ENCODE measurements around the gene OR6N2.

OR6N2 gene

DNA sequence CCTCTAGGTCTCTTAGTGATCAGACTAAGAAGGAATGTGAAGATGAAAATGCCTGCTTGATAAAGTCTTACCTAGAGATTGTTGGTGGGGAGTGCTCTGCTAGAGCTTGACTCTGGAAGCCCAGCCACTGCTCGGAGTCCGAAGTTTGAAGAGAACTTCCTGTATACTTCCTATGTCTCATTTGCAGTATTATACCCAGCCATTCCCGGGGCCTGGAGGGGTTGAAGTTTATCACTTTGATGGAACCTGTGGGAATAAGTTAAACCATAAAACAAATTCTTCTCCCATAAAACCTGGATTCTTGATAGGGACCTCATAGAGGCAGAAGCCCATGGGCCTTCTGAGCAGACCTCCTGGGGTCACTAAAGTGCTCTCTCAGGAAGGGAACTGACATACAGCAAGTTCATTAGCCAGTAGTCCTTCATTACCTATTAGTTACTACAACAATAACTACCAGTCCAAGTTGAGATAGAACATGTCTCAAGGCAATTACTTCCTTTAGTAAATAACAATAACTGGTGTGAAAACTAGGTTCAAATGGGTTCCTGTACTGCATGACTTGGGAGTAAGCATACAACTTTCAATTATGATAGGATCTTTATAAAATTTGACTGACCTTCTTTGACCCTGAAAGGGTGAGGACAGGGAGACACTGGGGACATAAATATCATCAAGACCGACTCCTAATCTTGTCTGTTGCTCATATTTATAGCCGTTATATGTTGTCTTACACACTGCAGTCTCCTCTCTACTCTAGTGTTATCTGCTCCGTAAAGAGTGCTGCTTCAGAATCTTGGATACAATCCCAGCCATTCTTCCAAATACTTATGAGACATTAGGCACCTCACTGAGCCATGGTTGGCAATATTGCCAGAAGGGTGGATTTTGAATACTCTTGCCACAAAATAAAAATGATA is 8.8 kb downstream of the OR6N2 start, which contains the start of gene OR6N1:
Gene OR6N1 (minus strand): TSS at position 246 of the 917 bp plus-strand sequence. CDS start 5,513 bp downstream, outside the sequence.
- FAIRE-seq, result no peak
- no peak for DNase-seq (ENCODE audit: extremely low spot score, insufficient read length, low read depth)

DNA sequence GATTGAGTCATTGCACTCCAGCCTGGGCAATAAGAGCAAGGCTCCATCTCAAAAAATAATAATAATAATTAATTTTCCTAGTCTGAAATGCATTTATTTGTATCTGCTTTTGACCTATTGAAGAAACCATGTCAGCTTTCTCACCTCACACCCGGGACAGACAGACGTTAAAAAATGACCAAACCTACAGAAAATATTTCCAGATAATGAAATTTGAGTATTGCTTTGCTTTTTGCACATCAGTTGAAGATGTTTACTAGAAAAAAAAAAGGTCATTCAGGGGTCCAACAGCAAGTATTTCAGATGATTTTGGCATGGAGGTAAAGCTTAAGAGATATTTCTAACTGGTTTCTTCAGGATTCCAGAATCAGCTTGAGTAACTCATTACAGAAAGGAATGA is 26.6 kb downstream of the OR6N2 start, which contains the start of gene OR6K6:
Gene OR6K6 (plus strand): TSS at position 301 of the 400 bp plus-strand sequence. CDS start 168 bp downstream, outside the sequence.
- FAIRE-seq (no peak), DNase-seq (ENCODE audit: extremely low spot score, insufficient read length, low read depth) (no peak)

DNA sequence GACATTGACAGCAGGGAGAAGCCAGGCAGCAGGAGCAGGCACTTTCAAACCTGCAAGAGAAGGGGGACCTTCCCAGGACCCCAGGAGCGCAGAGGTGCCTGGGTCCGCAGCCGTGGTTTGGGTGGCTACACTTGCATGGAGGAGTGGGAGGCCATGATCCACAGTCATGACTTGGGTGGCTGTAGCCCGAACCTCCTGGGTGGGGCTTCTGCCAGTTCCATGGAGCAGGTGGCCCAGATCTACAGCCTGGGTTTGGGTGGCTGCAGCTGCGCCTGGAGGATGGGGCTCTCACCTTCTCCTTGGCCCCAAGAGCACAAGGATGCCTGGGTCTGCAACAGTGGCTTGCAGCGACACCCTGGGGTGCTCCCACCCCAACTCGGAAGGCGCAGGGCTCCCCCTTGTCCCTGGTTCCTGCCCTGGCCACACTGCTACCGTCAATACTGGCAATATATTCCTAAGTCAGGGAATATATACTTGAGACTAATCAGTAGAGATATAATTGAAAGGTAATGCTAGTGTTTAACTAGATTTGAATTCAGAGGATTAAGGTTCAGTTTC is 28.8 kb downstream of the OR6N2 start:
- FAIRE-seq, result no peak

DNA sequence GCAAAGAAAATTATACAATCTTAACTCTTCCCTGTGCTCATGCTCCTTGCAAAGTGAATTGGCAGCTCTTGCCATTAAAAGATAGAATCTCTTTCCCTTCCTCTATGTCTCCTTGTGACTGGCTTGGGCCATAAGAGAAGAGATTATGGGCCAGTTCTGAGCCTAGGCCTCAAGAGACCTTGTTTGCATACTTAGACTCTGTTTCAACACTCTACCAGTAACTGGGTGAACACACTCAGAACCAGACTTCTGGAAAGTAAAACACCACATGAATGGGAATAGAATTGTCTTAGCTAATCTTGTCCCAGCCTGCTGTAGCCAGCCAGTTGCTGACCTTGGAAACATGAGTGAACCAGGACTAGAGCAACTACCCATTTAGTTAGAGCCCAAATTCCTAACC is 45.2 kb downstream of the OR6N2 start:
- no peak for FAIRE-seq
- DNase-seq (ENCODE audit: extremely low spot score, insufficient read length, low read depth), result no peak

More for the DNA sequence above, 28.8 kb downstream of the OR6N2 start:
- DNase-seq (ENCODE audit: extremely low spot score, insufficient read length, low read depth), result no peak

DNA sequence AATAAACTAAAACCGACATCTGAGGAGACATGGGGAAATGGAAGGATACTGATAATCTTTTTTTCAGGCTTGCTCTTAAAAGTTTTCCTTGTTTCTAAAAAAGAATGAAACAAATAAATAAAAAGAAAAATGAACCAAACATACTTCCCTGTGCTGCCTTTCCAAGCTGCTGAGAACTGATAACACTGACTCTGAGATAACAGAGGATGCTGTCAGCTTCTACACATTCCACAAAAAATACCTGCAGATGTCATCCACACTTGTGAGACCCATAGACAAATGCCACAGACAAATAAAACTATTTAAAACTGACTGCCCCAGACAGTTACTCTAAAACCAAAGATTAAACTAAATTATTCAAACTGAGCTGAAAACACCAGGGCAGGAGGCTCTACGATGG is 48.5 kb downstream of the OR6N2 start:
- FAIRE-seq (no peak), DNase-seq (ENCODE audit: extremely low spot score, insufficient read length, low read depth) (no peak)

DNA sequence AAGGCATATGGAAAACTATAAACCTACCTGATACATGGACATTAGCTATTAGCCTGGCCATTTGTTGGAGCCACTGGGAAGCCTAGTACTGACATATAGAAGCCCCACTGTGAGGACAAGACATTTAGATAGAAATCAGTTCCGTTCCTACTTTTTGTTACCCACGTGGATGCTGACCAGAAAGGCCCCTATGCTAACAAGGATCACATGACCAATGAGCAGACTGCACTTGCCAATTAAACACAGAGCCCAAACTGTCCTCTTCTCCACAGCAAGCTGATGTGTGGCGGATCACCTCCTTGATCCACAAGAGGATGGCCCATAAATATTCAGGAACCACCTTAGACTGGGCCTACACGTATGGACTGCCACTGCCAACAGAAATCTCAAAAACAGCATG is 49.3 kb downstream of the OR6N2 start:
- DNase-seq (ENCODE audit: extremely low spot score, insufficient read length, low read depth), result no peak
- FAIRE-seq, result no peak

DNA sequence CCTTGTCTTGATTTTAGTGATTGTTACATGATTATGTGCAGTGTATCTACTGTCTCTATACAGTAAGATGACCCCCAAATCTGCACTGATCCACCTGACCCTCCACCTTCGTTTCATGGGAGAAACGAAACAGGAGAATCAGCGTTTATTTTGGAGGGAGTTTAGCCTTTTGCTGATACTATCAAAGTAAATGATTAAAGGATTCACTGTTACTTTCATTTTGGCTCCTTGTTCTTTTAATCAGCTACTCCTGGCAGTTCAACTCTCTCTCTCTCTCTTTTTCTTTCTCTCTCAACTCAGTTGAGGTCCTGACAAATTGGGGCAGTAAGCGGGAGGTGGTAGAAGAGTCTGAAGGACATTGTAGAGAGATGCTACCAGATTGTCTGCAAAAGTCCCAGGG is 50.6 kb downstream of the OR6N2 start:
- no peak for FAIRE-seq
- no peak for DNase-seq (ENCODE audit: extremely low spot score, insufficient read length, low read depth)

DNA sequence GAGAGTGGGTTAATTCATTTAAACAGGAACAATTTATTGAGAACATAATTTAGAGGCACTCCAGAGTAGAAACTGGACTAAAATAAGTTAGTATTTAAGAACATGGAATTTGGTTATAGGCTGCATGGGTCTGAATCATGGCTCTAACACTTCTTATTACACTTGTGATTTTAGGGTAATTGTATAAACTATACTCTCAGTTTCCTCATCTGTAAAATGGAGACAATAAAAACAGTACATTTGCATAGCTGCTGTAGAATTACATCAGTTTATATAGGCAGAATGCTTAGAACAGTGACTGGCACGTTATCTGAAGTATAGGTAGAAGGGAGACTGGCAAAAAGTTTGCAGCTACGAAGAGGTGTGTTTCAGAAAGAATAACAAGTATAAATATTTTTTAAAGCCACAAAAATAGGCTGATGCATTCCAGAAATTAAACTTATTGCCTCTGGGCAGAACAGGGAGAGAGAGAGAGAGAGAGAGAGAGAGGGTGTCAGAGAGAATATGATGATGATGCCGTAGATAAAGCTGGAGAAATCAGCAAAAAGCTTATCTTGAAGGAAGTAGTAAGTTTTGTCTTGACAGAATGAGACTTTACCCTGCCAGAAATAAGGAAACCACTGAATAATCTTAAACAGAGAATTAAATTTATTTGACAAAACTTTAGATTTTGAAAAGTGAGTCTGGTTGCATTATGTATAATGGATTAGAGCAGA is 52.3 kb downstream of the OR6N2 start:
- no peak for DNase-seq (ENCODE audit: extremely low spot score, insufficient read length, low read depth)
- no peak for FAIRE-seq

DNA sequence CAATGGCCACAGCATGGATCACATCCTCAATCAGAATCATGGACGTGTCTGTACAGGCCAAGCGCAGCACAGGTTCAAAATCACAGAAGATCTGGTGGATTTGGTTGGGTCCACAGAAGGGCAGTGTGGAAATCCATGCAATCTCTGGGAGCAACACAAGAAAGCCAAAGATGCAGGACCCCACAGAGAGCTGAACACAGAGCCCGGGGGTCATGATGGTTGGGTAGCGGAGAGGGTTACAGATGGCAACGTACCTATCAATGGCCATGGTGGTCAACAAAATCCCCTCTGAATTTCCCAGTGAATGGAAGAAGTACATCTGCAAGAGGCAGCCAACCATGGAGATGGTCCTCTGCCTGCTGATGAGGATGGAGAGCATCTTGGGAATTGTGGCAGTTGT is 56.6 kb downstream of the OR6N2 start:
- DNase-seq (ENCODE audit: extremely low spot score, insufficient read length, low read depth) (no peak), FAIRE-seq (no peak)

All from GM18507 (cell line).